HG03521 (cell line): ENCODE measurements around the gene ID3.

Experiments used
- ATAC-seq: cut with Tn5 transposase; IDR thresholded peaks from one replicate; pipeline ENCODE4 v1.9.1; 2021; ENCODE audit warnings: mild to moderate bottlenecking, moderate library complexity; ENCODE audit not compliant: unreplicated experiment

The ID3 gene

DNA sequence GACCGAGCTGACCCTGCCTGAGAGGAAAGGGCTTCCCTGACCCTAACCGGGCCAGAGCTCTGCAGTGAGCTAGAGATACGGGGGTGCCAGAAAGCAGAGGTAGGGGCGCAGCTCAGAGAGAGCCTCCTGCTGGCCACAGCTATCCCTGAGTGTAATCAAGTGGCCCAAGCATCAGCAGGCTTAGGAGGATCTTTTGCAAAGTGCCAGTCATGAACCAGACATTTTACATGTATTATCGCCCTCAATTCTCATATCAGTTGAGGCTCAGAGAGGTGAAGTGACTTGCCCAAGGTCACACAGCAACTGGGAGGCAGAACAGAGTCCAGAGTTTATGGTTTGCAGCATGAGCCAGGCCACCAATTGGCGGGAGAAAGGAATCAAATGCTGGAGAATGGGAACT lies 7.0 kb upstream of the ID3 start:
- no peak for ATAC-seq

- no peak for ATAC-seq
Measured at GRCh38 chr1:23565776-23566175, 6.5 kb upstream of the ID3 start.

- ATAC-seq = no peak
Measured at GRCh38 chr1:23564529-23565122, 5.3 kb upstream of the ID3 start.

DNA sequence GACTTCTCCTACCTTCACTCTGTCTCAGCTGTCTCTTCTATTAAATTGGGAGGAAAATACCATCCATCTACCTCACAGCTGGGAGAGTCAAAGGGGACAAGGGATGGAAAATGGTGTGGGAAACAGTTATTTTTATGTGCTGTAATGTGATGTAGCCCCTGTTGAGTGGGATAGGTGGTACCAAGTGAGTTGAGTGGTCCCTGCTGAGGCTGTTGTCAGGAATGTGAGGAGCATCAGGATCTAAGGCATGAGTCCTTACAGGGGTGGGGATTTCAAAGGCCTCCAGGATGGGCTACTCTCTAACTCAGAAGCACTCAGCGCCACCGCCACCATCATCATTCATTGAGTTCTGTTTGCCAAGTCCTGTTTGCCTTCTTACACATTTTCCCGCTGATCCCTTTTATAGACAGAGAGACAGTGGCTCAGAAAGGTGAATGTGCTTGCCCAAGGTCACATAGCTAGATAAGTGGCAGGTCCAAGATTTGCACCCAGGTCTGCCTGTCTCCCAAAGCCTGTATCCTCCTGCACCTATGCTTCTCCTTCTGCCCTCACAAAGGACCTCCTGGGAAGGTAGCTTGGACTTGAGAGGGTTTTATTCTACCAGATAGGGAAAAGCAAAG lies 4.6 kb upstream of the ID3 start:
- no peak for ATAC-seq

DNA sequence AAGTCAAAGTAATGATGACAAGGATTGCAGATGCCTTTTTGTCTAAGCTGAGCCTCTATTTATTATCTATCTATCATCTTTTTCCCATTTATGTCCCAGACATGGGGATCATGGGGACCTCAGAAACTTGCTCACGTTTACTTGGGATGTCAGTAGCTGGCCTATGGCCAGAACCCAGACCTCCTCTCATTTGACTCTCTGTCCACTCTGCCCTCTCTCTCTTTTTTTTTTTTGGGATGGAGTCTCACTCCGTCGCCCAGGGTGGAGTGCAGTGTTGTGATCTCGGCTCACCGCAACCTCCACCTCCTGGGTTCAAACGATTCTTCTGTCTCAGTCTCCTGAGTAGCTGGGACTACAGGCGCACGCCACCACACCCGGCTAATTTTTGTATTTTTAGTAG lies 3.7 kb upstream of the ID3 start:
- ATAC-seq = no peak

DNA sequence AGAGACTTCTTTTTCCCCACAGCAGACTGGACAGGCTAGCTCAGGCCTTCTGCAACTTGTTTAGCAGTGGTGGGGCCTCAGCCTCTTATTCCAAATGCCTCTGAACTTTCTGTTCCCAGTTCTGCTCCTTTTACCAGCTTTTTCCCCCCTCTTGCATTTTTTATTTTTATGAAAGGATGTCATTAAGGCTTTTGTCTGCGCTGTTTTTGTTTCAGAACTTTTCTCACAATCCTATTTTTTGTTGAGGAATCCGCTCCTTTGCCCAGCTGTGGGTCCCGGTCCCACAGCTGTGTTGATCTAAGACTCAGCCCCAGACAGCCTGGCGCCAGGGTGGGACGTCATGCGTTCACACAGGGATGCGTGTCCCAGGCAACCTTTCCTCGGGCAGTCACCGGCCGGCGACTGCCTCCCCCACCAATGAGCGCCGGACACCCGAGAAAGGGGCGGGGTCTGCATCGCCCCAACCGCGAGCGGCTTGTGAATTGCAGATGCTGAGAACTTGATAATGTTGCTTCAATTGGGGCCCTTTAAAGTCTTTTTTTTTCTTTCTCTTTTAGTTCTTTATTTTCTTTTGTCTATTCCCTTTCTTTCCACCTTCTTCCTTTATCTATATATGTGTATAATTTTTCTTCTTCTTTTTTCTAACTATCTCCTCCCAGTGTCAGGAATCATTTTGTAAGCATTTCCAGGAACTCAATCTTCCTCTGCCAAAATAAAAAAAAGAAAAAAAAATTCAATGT lies 3.0 kb upstream of the ID3 start:
- no peak for ATAC-seq

GRCh38 chr1:23561813-23562100 lies 2.5 kb upstream of the ID3 start:
- no peak for ATAC-seq

DNA sequence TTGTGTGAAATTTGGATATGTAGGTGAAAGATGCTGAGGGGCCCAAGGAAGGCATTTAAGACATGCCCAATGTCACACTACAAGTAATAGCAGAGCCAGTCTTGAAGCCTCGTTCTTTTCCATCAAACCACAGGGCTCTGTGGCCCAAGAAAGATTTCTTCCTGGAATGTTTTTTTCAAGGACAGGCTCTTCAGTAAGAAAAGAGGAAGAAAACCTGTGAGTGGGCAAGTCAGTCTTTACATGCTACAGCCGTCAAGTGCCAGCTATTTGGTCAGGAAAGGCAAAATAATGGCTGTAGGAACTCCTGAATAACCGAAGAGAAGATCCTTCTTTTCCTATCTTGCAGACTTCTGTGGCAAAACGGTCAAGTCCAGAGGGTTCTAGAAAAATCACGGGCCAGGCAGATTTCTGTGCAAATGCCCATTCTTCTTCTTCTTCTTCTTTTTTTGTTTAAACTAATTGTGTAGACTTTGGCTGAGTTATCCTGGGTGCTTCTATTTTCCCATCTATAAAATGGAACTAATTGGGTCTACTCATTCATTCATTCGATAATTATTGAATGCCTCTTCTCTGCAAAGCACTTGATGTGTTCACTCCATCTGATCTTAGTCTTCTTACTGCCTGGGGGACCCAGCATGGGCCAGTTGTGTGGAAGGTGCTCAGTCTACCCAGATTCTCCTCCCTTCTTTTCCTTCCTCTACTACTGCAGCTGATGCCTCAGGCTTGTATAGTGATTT lies 1.9 kb upstream of the ID3 start:
- no peak for ATAC-seq

GRCh38 chr1:23559985-23560741 lies 862 bp upstream of the ID3 start:
- no peak for ATAC-seq

DNA sequence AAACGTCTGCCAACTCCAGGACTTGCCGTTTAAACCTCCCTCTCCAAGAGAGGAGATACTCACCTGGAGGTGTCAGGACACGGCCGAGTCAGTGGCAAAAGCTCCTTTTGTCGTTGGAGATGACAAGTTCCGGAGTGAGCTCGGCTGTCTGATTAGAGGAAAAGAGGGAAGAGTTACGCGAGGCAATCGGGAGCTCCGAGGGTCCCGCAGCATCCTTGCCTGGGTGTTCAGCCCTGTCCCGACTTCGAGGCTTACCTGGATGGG lies 497 bp downstream of the ID3 start:
- no peak for ATAC-seq

DNA sequence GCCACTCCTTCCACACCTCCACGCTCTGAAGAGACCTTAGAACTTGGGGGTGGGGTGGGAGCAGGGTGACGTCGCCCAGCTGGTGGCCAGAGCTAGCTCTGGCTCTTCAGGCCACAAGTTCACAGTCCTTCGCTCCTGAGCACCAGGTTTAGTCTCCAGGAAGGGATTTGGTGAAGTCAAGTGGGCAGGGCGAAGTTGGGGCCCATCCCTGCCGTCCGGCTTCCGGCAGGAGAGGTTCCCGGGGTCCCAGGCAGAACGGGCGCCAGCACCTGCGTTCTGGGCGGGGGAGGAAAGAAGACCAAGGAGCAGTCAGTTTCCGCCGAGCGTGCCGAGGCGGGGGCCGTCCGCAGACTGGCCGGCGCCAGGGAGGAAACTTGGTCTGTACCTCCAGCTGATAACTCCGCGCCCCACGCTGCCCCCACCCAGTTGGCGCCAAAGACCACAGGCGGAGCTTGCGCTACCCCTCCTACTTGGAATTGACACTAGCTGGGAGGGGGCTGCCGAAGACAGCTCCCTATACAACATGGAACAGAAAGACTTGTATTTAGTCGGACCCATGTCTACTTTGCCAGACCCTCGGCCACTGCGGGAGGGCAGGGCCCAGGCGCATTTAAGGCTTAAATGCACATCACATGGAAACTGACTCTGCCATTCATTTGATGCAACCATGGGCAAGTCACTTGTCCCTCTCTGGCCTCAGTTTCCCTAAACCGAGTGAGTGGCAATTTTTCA lies 995 bp downstream of the ID3 start:
- no peak for ATAC-seq

DNA sequence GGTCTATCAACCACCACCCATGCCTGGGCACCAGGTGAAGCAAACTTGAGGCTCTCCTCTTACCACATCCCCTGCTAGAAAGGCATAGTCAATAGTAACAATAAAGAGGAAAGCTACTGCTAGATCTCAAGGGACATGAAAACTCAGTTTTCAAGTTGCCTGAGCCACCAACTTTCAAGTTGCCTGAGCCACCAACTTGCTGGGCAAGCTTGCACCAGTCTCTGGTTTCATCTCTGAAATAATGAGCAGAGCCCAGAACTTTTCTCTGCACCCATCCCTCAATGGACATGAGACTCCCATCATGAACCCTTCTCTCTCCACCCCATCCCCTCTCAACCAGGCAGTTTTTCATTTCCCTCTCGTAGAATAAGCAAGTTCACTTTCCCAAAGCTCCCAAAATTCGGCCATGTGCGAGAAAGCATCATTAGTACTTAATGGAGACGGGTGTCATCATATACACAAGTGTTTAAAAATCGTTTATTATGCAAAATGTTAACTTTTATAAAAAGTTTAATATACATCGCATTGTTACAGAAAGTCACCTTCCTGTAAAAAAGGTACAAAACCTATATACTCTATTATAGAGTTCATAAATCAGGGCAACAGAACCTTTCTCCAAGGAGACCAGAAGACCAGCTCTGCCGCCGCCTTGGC lies 1.7 kb downstream of the ID3 start:
- no peak for ATAC-seq

DNA sequence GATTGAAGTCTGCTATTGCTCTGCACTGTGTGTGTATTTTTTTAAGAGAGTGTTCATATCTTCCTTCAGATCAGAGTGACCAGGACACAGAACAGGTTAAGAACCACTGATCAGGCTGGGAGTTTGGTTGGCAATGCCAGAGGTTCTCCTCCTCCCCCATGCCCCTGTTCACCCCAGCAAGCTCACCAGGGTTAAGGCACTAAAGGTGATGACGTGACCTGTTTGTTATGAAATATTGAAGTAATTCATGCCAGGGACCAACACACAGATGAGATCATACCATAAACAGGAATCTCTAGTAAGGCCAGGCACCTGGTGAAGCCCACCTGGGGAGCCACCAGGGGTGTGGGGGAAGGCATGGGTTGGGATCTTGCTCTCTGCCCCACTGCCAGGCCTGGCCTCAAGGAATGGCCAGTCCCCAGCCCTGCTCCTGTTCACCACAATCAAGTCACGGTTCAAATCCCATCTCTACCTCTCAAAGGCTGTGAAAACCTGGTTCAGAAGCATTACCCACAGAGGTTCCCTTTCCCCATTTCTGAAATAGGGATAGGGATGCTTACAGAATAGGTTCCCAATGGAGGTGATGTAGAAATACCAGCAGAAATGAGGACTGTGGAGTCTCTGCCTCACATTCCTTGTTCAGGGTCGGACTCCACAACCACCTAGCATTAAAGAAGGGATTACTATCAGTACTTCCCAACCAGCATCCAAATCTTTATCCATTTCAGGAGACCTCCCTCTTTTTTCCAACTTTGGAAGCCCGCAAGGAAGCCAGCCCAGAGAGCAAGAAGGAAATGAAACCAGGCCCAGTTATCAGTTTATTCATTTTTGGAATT lies 2.4 kb downstream of the ID3 start:
- ATAC-seq = no peak

DNA sequence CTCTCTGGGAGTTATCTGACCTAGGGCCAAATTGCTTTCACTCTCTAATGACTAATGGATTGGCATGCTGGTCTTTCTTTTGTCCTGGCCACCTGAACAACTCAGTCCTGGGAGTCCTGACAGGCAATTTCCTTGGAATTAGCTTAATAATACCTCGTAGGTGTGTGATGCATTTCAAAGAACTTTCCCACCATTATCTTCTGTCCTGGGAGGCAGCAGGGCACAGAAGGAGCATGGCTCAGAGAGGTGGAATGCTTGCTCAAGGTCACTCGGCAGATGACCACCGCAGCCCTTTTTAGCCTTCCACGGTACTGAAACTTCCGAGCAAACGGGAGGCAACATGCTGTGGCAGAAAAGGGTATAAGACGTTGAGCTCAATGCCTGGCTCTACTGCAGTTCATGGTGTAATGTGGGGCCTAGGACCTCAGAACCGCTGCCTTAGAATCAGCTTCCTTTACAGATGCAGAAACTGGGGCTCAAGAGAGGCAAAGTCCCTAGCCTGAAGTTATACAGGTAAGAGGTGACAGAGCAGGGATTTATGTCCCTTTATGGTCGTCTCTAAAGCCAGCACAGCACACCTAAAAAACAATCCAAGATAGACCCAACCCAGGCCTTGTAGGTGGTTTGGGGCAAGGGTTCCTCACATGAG lies 3.2 kb downstream of the ID3 start:
- no peak for ATAC-seq

- ATAC-seq = no peak
Measured at GRCh38 chr1:23555270-23555985, 3.9 kb downstream of the ID3 start.

GRCh38 chr1:23554481-23555269 lies 4.6 kb downstream of the ID3 start:
- peak; percentile 51 for ATAC-seq

- no peak for ATAC-seq
Measured at GRCh38 chr1:23554127-23554480, 5.2 kb downstream of the ID3 start.
